ENCODE measurements around the gene COL2A1. TPM values are rescaled to one million over a fixed set of nuclear protein-coding genes. Genes with fewer than 3 reads are reported as not detected.

Gene COL2A1
- total and polyA plus RNA-seq, 2 donors from 2014 or later, result not detected

- no peaks in the 10 kb centered on the region for H3K27me3 ChIP-seq (ENCODE audit: control insufficient read depth, insufficient read depth, low read length)
- FAIRE-seq (no peak), DNase-seq (peak in 1 of 5 donors; percentile 27)
- peaks cover 0 to 46% (median 13%) of the 10 kb centered on the region in 3 donors for H3K4me1 ChIP-seq (ENCODE audit: control insufficient read depth in 2 of 3, insufficient read depth in 2 of 3, low read depth in 1 of 3, low read length in 3 of 3)
- H3K27ac ChIP-seq (ENCODE audit: low read depth in 2 of 2, low read length in 2 of 2), result no peak overlapping the region
- H3K9ac ChIP-seq (ENCODE audit: low read length in 3 of 3), result no peak overlapping the region
- no peak for TF ChIP-seq CTCF (IDR thresholded peaks at IDR 0.05; ENCODE audit: borderline replicate concordance, extremely low read depth, insufficient read depth)
- H3K9me3 ChIP-seq (ENCODE audit: control insufficient read depth in 2 of 3, insufficient read depth in 1 of 3, low read length in 3 of 3), result no peaks in the 10 kb centered on the region
- intact Hi-C loops (cut with DNase I), result no loop called here
- H3K4me3 ChIP-seq (ENCODE audit: low read length in 3 of 3), result peak overlapping the region in 1 of 3 donors; percentile 33
- no peaks in the 10 kb centered on the region for H3K36me3 ChIP-seq (ENCODE audit: control insufficient read depth in 2 of 3, insufficient read depth in 3 of 3, low read length in 3 of 3)
These were observed 59.5 kb downstream of the COL2A1 start for GRCh38 chr12:47944685-47945340.

DNA sequence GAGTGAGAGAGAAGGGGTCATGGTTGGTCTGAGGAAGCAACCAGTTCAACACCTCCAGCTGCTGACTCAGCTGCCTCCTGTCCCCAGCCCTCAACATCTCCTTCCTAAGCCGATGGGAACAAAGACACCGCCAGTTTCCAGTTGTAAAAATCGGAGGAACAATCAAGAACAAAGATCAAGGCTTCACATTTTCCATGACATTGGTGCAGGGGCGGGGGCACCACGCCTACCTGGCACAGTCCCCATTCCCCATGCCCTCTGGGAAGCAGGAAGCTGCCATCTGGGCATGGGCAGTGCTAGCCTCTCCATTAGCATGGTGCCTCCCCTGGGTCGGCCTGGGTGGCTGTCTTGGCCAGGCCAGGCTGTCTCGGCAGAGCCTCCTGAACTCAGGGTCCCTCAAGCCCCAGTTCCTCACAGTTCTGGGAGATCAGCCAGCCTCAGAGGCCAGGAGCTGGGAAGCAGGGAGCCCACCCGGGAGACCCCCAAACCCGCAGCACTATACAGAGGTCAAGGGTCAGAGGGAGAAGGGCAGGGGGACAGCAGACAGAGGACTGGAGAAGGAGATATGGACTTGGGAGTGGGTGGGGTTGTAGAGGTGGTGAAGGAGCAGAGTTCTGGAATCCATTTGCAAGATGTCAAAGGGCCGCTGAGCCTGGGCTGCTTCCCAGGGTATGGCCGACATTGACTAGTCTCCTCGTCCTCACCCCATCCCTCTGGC is 60.5 kb downstream of the COL2A1 start:
- no peak for TF ChIP-seq CTCF (IDR thresholded peaks at IDR 0.05; ENCODE audit: borderline replicate concordance, extremely low read depth, insufficient read depth)
- intact Hi-C loops (cut with DNase I), result no loop called here
- no peak for FAIRE-seq
- Histone ChIP-seq H3K4me3 (ENCODE audit: low read length in 3 of 3) (peak overlapping the region in 1 of 3 donors; percentile 54), H3K36me3 (ENCODE audit: control insufficient read depth in 2 of 3, insufficient read depth in 3 of 3, low read length in 3 of 3) (no peaks in the 10 kb centered on the region), H3K27me3 (ENCODE audit: control insufficient read depth, insufficient read depth, low read length) (no peaks in the 10 kb centered on the region), H3K9me3 (ENCODE audit: control insufficient read depth in 2 of 3, insufficient read depth in 1 of 3, low read length in 3 of 3) (no peaks in the 10 kb centered on the region), H3K9ac (ENCODE audit: low read length in 3 of 3) (no peak overlapping the region), H3K4me1 (ENCODE audit: control insufficient read depth in 2 of 3, insufficient read depth in 2 of 3, low read depth in 1 of 3, low read length in 3 of 3) (peaks cover 0 to 43% (median 13%) of the 10 kb centered on the region in 3 donors), H3K27ac (ENCODE audit: low read depth in 2 of 2, low read length in 2 of 2) (peak overlapping the region; percentile 79 to 85)
- DNase-seq, result peak in 1 of 5 donors; percentile 50

DNA sequence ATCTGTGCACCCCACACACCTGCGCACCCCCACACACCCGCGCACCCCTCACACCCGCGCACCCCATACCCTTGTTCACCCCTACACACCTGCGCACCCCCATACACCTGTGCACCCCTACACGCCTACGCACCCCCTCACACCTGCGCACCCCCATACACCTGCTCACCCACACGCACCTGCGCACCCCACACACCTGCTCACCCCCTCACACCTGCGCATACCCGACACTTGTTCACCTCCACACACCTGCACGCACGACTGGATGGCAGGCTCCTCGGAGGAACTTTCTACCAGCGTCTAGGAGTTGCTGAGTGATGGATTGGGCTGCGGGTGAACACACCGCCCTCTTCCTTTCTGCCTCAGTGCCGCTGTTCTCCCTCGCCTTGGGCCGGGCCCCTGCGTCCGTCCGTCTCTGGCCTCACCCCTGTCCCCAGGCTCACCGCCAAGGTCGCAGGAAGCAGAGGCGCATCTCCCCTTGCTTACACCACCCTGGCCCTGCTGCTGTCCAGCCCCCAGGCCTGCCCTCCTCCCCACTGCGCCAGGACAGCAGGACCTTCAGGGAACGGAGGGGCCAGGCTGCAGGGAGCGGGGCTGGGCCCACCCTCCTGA is 61.6 kb downstream of the COL2A1 start:
- peak overlapping the region in 1 of 3 donors; percentile 48 for H3K9ac ChIP-seq (ENCODE audit: low read length in 3 of 3)

More for the DNA sequence above, 61.6 kb downstream of the COL2A1 start:
- intact Hi-C loops (cut with DNase I), result no loop called here
- H3K4me1 ChIP-seq (ENCODE audit: control insufficient read depth in 2 of 3, insufficient read depth in 2 of 3, low read depth in 1 of 3, low read length in 3 of 3), result peaks cover 0 to 43% (median 13%) of the 10 kb centered on the region in 3 donors
- peak overlapping the region; percentile 79 to 85 for H3K27ac ChIP-seq (ENCODE audit: low read depth in 2 of 2, low read length in 2 of 2)
- no peak for TF ChIP-seq CTCF (IDR thresholded peaks at IDR 0.05; ENCODE audit: borderline replicate concordance, extremely low read depth, insufficient read depth)
- peak in 3 of 5 donors; percentile 58 to 71 (median 60) for DNase-seq
- H3K4me3 ChIP-seq (ENCODE audit: low read length in 3 of 3), result peak overlapping the region in 1 of 3 donors; percentile 54
- no peaks in the 10 kb centered on the region for H3K9me3 ChIP-seq (ENCODE audit: control insufficient read depth in 2 of 3, insufficient read depth in 1 of 3, low read length in 3 of 3)
- H3K36me3 ChIP-seq (ENCODE audit: control insufficient read depth in 2 of 3, insufficient read depth in 3 of 3, low read length in 3 of 3), result no peaks in the 10 kb centered on the region
- no peaks in the 10 kb centered on the region for H3K27me3 ChIP-seq (ENCODE audit: control insufficient read depth, insufficient read depth, low read length)
- no peak for FAIRE-seq
